CD4-positive, alpha-beta memory T cell (primary cell): ENCODE data around the gene CACNA1A. TPM values are rescaled to one million over a fixed set of nuclear protein-coding genes. Genes with fewer than 3 reads are reported as not detected.

Source experiments
- CTCF ChIA-PET: fragments of 350-600 bp; sonication (Branson Sonifier 250); formaldehyde crosslinking; loops from one replicate; lab custom pipeline; 2021; ENCODE audit warnings: inconsistent platforms; ENCODE audit not compliant: partially characterized antibody; lab: Charles Lee
- POLR2A ChIA-PET: fragments of 350-600 bp; sonication (Branson Sonifier 250); formaldehyde crosslinking; loops from one replicate; lab custom pipeline; 2021; ENCODE audit not compliant: partially characterized antibody; lab: Charles Lee
- DNase-seq, 5 donors: peaks; one replicate each; pipeline versions ENCODE4 v3.0.0 to v3.0.0-alpha.2; 2020 to 2022; ENCODE audit warnings: mixed read lengths in 1 of 5
- H3K27ac ChIP-seq: one replicate; pipeline ENCODE4 v1.7.0; 2013; ENCODE audit warnings: low read depth, low read length
- H3K27me3 ChIP-seq: 2 replicates; pipeline ENCODE4 v1.7.0; 2013; ENCODE audit warnings: mild to moderate bottlenecking, low read length, moderate library complexity; ENCODE audit not compliant: insufficient read depth
- H3K36me3 ChIP-seq: 2 replicates; pipeline ENCODE4 v1.7.0; 2013; ENCODE audit warnings: mild to moderate bottlenecking, low read length, moderate library complexity; ENCODE audit not compliant: insufficient read depth
- H3K4me1 ChIP-seq: 2 replicates; pipeline ENCODE4 v1.7.0; 2013; ENCODE audit warnings: mild to moderate bottlenecking, low read length, moderate library complexity; ENCODE audit not compliant: insufficient read depth
- H3K4me3 ChIP-seq, 2 donors: one replicate each; pipeline ENCODE4 v1.7.0; 2013; ENCODE audit warnings: low read length in 2 of 2, mild to moderate bottlenecking in 1 of 2
- H3K9me3 ChIP-seq, 2 donors: one replicate each; pipeline ENCODE4 v1.7.0; 2013; ENCODE audit warnings: low read length in 2 of 2, control low read depth in 1 of 2; ENCODE audit not compliant: control insufficient read depth in 1 of 2
- H3K27ac Mint-ChIP-seq, 7 donors: one replicate each; pipeline ENCODE4 v1.8.0; 2020 to 2021; ENCODE audit warnings: mixed read lengths in 7 of 7, mild to moderate bottlenecking in 6 of 7, inconsistent platforms in 3 of 7, moderate library complexity in 3 of 7
- H3K27me3 Mint-ChIP-seq, 2 donors: one replicate each; pipeline ENCODE4 v1.8.0; 2020 to 2021; ENCODE audit warnings: mixed read lengths in 2 of 2
- H3K36me3 Mint-ChIP-seq, 2 donors: one replicate each; pipeline ENCODE4 v1.8.0; 2020 to 2021; ENCODE audit warnings: mixed read lengths in 2 of 2, inconsistent platforms in 1 of 2, mild to moderate bottlenecking in 1 of 2
- H3K4me1 Mint-ChIP-seq, 4 donors: one replicate each; pipeline ENCODE4 v1.8.0; 2020 to 2021; ENCODE audit warnings: mixed read lengths in 4 of 4, mild to moderate bottlenecking in 1 of 4
- H3K4me3 Mint-ChIP-seq, 8 donors: one replicate each; pipeline ENCODE4 v1.8.0; 2020 to 2021; ENCODE audit warnings: mixed read lengths in 8 of 8, mild to moderate bottlenecking in 7 of 8, moderate library complexity in 6 of 8, inconsistent platforms in 3 of 8
- H3K9me3 Mint-ChIP-seq, 8 donors: one replicate each; pipeline ENCODE4 v1.8.0; 2020 to 2021; ENCODE audit warnings: mixed read lengths in 8 of 8, mild to moderate bottlenecking in 5 of 8, inconsistent platforms in 3 of 8, moderate library complexity in 1 of 8
- intact Hi-C: fragments of 100-400 bp; cut with micrococcal nuclease; formaldehyde crosslinking; loops from one replicate; pipeline ENCODE4 v1.15.1; 2023
- polyA plus RNA-seq, 2 donors: library from polyadenylated mRNA; unstranded; fragments of 300-500 nt; fragmentation: Illumina TruSeq; gene quantifications; one replicate each; pipeline ENCODE4 v1.2.3, GENCODE V29; 2021
- total RNA-seq, 2 experiments: library from RNA; stranded (reverse); gene quantifications; one replicate each; pipeline ENCODE4 v1.2.3, GENCODE V29; 2021

CACNA1A gene
- total and polyA plus RNA-seq, 4 experiments from 2014 or later = 0.19 to 0.35 (median 0.26) TPM

DNA sequence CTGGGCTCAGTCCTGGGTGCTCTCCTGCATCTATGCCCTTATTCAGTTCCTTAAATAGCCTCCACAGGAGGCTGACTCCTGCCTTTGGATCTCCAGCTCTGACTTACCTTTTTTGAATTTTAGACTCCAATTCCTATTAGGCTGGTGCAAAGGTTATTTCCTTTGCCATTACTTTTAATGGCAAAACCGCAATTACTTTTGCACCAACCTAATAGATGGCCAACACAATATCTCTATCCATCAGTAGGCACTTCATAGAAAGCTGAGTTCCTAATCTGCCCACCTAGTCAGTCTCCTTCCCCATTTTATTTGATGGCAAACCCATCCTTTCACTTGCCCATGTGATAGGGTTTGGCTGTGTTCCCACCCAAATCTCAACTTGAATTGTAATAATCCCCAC, 95.3 kb downstream of the CACNA1A start:
- Mint-ChIP-seq H3K27me3 (peaks cover 14% of the 10 kb centered on the region in 2 donors), H3K4me3 (no peak overlapping the region), H3K27ac (no peak overlapping the region), H3K9me3 (peaks cover 0 to 4% (median under 1%) of the 10 kb centered on the region in 8 donors), H3K4me1 (no peaks in the 10 kb centered on the region), H3K36me3 (no peaks in the 10 kb centered on the region)
- no peak overlapping the region for H3K4me3 ChIP-seq
- no peaks in the 10 kb centered on the region for H3K27me3 ChIP-seq
- no peak overlapping the region for H3K27ac ChIP-seq
- H3K9me3 ChIP-seq = no peaks in the 10 kb centered on the region
- POLR2A ChIA-PET = no interaction called here
- intact Hi-C loops = no loop called here
- no peaks in the 10 kb centered on the region for H3K4me1 ChIP-seq
- CTCF ChIA-PET = interaction anchor here (0.7 kb wide), 1 partner anchor 86 kb away, joined by 4 read pairs; no protein-coding TSS in a partner anchor
- DNase-seq = no peak
- no peaks in the 10 kb centered on the region for H3K36me3 ChIP-seq

DNA sequence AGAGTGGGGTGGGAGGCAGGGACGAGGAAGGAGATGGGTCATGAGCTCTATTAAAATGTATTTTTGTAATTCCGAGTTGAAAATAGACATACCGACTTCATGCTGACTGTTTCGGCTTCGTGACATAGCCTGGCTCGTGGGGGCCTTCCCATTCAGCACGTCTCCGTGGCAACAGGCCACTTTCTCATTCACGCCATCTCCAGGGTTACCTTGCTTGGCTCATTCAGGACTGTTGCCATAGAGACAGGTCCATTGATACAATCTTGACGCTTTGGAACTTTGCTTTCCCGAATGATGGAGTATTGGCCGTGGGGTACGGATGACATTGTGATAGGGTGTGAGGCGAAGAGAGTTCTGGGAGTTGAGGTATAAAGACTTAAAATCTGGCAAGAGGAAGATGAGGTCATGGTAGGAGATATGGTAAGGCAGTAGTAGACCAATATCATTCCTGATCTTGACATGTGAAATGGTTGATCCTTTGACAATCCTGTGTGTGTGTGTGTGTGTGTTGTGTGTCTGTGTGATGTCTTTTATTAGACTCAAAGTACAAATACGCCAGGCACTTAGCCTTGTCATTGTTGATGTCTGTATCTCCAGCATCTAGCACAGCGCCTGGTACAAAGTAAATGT, 97.3 kb downstream of the CACNA1A start:
- ChIA-PET CTCF (no interaction called here), POLR2A (no interaction called here)
- no peak for DNase-seq
- Histone ChIP-seq H3K36me3 (no peaks in the 10 kb centered on the region), H3K4me3 (no peak overlapping the region), H3K27ac (no peak overlapping the region), H3K9me3 (no peaks in the 10 kb centered on the region), H3K4me1 (no peaks in the 10 kb centered on the region), H3K27me3 (no peaks in the 10 kb centered on the region)
- Mint-ChIP-seq H3K4me1 (no peaks in the 10 kb centered on the region), H3K27ac (no peak overlapping the region), H3K9me3 (peaks cover 0 to 4% (median 0%) of the 10 kb centered on the region in 8 donors), H3K36me3 (no peaks in the 10 kb centered on the region), H3K4me3 (no peak overlapping the region), H3K27me3 (peaks cover 8 to 11% of the 10 kb centered on the region in 2 donors)
- intact Hi-C loops = no loop called here

DNA sequence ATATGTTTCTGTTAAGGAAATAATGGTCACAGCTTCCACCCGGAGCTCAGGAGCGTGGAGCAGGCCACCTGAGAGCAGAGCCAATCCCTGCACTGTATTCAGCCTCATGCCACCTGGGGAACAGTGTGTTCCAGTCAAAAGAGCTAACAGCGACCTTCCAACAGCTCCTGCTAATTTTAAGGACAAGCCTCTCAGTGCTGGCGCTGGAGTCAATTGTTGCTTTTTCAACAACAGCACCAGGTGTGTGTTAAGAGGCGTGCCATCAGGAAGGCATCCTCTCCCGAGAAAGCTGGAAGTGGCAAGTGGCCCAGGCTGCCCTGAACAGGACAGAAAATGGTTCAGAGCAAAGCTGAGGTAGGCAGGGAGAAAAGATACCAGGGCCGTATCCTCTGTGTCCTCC, 102.0 kb downstream of the CACNA1A start:
- H3K36me3 ChIP-seq = no peaks in the 10 kb centered on the region
- CTCF ChIA-PET = interaction anchor here (1.0 kb wide), 1 partner anchor 23 kb away, joined by 3 read pairs; no protein-coding TSS in a partner anchor
- no peaks in the 10 kb centered on the region for H3K36me3 Mint-ChIP-seq
- peaks cover 0 to 16% (median 11%) of the 10 kb centered on the region in 8 donors for H3K9me3 Mint-ChIP-seq
- H3K4me3 ChIP-seq = no peak overlapping the region
- no peak overlapping the region for H3K4me3 Mint-ChIP-seq
- POLR2A ChIA-PET = no interaction called here
- intact Hi-C loops = no loop called here
- H3K27me3 ChIP-seq = no peaks in the 10 kb centered on the region
- no peaks in the 10 kb centered on the region for H3K9me3 ChIP-seq
- H3K27ac ChIP-seq = no peak overlapping the region
- DNase-seq = no peak
- H3K27me3 Mint-ChIP-seq = peaks cover 12% of the 10 kb centered on the region in 2 donors
- H3K27ac Mint-ChIP-seq = no peak overlapping the region
- no peaks in the 10 kb centered on the region for H3K4me1 Mint-ChIP-seq
- no peaks in the 10 kb centered on the region for H3K4me1 ChIP-seq

DNA sequence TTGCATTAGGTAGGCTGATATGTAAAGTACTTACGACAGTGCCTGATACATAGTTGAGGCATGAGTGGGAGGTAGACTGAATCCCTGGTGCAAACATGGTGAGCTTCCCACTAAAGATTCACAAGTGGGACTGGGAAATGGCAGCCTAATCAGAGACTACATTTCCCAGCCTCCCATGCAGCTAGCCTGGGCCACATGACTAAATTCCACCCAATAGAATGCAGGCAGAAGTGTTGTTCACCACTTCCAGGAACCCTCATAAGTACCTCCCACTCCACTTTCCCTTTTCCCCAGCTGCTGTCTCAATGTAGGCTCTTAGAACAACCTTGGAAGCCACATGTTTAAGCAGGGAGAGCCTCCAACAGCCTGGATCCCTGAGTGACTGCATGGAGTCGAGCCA, 104.9 kb downstream of the CACNA1A start:
- intact Hi-C loops = no loop called here
- DNase-seq = no peak
- Histone ChIP-seq H3K4me3 (no peak overlapping the region), H3K27ac (no peak overlapping the region), H3K4me1 (no peaks in the 10 kb centered on the region), H3K36me3 (no peaks in the 10 kb centered on the region), H3K27me3 (no peaks in the 10 kb centered on the region), H3K9me3 (no peaks in the 10 kb centered on the region)
- peaks cover 0 to 2% (median 0%) of the 10 kb centered on the region in 4 donors for H3K4me1 Mint-ChIP-seq
- H3K27me3 Mint-ChIP-seq = peaks cover 13 to 21% of the 10 kb centered on the region in 2 donors
- CTCF ChIA-PET = no interaction called here
- no peak overlapping the region for H3K27ac Mint-ChIP-seq
- POLR2A ChIA-PET = interaction anchor here (0.6 kb wide), 1 partner anchor 1907 kb away, joined by 3 read pairs; no protein-coding TSS in a partner anchor
- peaks cover 2 to 26% (median 14%) of the 10 kb centered on the region in 8 donors for H3K9me3 Mint-ChIP-seq
- no peak overlapping the region for H3K4me3 Mint-ChIP-seq
- H3K36me3 Mint-ChIP-seq = no peaks in the 10 kb centered on the region

DNA sequence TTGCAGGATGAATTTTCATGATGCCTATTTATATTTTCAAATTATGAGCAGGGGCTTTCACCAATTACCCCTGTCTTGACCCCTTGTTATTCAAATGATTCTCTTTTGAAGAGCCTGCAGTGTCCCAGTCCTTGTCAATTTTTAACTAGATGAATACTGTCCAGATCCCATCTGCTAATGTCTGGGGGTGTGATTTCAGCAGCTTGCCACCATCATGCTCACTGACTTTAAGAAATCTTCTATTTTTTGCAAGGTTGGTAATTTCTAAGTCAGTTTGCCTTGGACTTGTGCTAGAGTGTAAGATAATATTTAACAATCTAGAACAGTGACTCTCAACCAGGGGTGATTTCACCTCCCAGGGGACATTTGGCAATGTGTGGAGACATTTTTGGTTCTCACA, 106.0 kb downstream of the CACNA1A start:
- no peaks in the 10 kb centered on the region for H3K9me3 ChIP-seq
- ChIA-PET POLR2A (no interaction called here), CTCF (no interaction called here)
- H3K27ac Mint-ChIP-seq = no peak overlapping the region
- H3K4me3 Mint-ChIP-seq = no peak overlapping the region
- DNase-seq = no peak
- no peaks in the 10 kb centered on the region for H3K27me3 ChIP-seq
- peaks cover 13 to 30% of the 10 kb centered on the region in 2 donors for H3K27me3 Mint-ChIP-seq
- peaks cover 2 to 26% (median 14%) of the 10 kb centered on the region in 8 donors for H3K9me3 Mint-ChIP-seq
- no peaks in the 10 kb centered on the region for H3K36me3 Mint-ChIP-seq
- no peaks in the 10 kb centered on the region for H3K36me3 ChIP-seq
- peaks cover 0 to 2% (median 0%) of the 10 kb centered on the region in 4 donors for H3K4me1 Mint-ChIP-seq
- no peaks in the 10 kb centered on the region for H3K4me1 ChIP-seq
- H3K27ac ChIP-seq = no peak overlapping the region
- no peak overlapping the region for H3K4me3 ChIP-seq
- intact Hi-C loops = no loop called here

DNA sequence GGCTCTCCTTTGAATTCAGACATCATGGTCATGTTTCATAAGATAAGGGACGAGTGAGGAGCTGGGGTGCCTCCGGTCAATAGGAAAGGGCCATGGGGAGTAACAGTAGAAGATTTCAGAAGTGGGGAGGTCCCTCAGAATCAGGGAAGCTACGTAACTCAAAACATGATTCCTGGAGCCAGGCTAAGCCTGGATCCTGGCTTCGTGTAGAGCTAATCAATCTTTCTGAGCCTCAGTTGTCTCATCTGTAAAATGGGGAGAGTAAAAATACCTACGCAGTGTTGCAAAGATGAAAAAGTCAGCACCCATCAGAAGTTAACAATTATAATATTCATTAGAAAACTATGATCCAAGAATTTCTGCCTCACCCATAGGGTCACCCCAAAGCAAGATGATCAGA, 106.5 kb downstream of the CACNA1A start:
- no peak for DNase-seq
- Histone ChIP-seq H3K9me3 (no peaks in the 10 kb centered on the region), H3K36me3 (no peaks in the 10 kb centered on the region), H3K4me3 (no peak overlapping the region), H3K4me1 (no peaks in the 10 kb centered on the region), H3K27ac (no peak overlapping the region), H3K27me3 (no peaks in the 10 kb centered on the region)
- Mint-ChIP-seq H3K36me3 (no peaks in the 10 kb centered on the region), H3K27ac (no peak overlapping the region), H3K27me3 (peaks cover 14 to 30% of the 10 kb centered on the region in 2 donors), H3K4me3 (no peak overlapping the region), H3K9me3 (peaks cover 2 to 26% (median 14%) of the 10 kb centered on the region in 8 donors), H3K4me1 (peaks cover 0 to 2% (median 0%) of the 10 kb centered on the region in 4 donors)
- CTCF ChIA-PET = no interaction called here
- intact Hi-C loops = no loop called here
- POLR2A ChIA-PET = no interaction called here

DNA sequence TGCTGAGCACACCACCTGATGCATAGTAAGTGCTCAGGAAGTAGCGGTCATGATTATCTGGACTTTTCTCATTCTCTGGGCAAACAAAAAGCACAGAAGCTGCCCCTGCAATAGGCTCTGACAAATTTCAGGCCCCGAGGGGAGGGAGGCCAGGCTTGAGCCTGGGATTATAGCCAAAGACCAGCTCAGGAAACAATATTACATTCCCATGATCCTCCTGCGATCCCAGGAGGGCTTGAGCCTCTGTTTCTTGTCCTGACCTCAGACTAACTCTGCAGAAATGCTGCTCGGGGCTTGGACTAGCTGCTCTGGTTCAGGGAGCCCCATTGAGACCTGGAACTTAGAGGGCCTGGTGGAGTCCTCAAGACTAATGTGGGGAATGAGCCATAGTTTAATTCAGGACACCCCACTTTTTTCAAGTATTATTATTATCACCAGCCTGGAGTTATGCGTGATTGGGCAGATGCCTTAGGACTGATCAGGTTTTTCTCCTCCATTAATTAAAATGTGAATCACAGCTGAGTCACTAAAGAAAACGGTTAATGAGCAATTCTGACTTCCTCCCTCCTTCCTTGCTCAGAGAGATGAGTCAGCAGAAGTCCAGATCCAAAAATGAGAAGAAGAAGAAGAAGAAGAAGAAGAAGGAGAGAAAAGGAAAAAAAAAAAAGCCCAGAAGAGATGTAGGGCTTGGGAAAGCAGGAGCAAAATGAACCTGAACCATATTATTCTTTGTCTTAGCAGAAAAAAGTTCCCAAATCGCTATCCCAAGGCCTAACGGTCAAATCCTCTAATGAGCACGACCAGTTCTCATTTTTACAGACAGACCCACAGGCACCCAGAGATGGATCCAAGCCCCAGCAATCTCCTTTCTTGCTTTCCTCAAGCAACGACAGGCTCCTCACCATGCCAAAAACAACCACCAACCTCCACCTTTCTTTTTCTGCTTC, 107.2 kb downstream of the CACNA1A start:
- Histone ChIP-seq H3K27ac (no peak overlapping the region), H3K36me3 (no peaks in the 10 kb centered on the region), H3K27me3 (no peaks in the 10 kb centered on the region), H3K9me3 (no peaks in the 10 kb centered on the region), H3K4me3 (no peak overlapping the region), H3K4me1 (no peaks in the 10 kb centered on the region)
- intact Hi-C loops = no loop called here
- Mint-ChIP-seq H3K27me3 (peaks cover 20 to 32% of the 10 kb centered on the region in 2 donors), H3K27ac (no peak overlapping the region), H3K9me3 (peaks cover 2 to 26% (median 14%) of the 10 kb centered on the region in 8 donors), H3K4me3 (no peak overlapping the region), H3K36me3 (no peaks in the 10 kb centered on the region), H3K4me1 (peaks cover 0 to 2% (median 0%) of the 10 kb centered on the region in 4 donors)
- CTCF ChIA-PET = interaction anchor here (1.0 kb wide), 1 partner anchor 32 kb away, joined by 4 read pairs; no protein-coding TSS in a partner anchor
- POLR2A ChIA-PET = no interaction called here
- no peak for DNase-seq
